OCI-LY1 (cell line): ENCODE measurements around the gene SPDYE2.
"Not testable (repeated sequence)": the region's sequence is repeated elsewhere in the genome, so short reads cannot be mapped to it uniquely, and the experiment has no call there.

Source experiments
- EZH2 ChIP-seq: fragments of 200-600 bp; sonication (generic), shearing (Covaris generic); IDR thresholded peaks from 2 replicates; pipeline ENCODE4 v1.8.0; 2017; ENCODE audit warnings: borderline replicate concordance, mixed run types, mild to moderate bottlenecking, antibody characterized with exemption, low read length, moderate library complexity, mixed read lengths
- TF ChIP-seq, protein P1 (sequence below): fragments of 200-600 bp; sonication (generic), shearing (Covaris generic); IDR thresholded peaks from 2 replicates; pipeline ENCODE4 v1.5.1; 2017; ENCODE audit warnings: mild to moderate bottlenecking, antibody characterized with exemption, low read length, moderate library complexity, mixed read lengths

DNA sequence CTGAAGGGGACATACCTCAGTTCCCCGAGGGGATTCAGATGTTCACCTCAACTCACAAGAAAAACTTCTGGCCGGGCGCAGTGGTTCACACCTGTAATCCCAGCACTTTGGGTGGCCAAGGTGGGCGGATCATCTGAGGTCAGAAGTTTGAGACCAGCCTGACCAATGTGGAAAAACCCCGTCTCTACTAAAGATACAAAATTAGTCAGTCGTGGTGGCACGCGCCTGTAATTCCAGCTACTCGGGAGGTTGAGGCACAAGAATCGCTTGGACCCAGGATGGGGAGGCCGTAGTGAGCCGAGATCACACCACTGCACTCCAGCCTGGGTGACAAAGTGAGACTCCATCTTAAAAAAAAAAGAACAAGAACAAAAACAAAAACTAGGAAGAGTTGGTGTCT, 5.7 kb upstream of the SPDYE2 start:
- TF ChIP-seq, protein P1, sequence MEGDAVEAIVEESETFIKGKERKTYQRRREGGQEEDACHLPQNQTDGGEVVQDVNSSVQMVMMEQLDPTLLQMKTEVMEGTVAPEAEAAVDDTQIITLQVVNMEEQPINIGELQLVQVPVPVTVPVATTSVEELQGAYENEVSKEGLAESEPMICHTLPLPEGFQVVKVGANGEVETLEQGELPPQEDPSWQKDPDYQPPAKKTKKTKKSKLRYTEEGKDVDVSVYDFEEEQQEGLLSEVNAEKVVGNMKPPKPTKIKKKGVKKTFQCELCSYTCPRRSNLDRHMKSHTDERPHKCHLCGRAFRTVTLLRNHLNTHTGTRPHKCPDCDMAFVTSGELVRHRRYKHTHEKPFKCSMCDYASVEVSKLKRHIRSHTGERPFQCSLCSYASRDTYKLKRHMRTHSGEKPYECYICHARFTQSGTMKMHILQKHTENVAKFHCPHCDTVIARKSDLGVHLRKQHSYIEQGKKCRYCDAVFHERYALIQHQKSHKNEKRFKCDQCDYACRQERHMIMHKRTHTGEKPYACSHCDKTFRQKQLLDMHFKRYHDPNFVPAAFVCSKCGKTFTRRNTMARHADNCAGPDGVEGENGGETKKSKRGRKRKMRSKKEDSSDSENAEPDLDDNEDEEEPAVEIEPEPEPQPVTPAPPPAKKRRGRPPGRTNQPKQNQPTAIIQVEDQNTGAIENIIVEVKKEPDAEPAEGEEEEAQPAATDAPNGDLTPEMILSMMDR = not testable (repeated sequence)
- not testable (repeated sequence) for TF ChIP-seq EZH2
